Parathyroid adenoma (tissue), 2 donors: ENCODE results near the gene ROBO1.

Source experiments
- H2AFZ ChIP-seq: fragments of 300-600 bp; sonication (generic); one replicate; pipeline ENCODE4 v1.7.0; 2017; ENCODE audit warnings: antibody characterized with exemption, mild to moderate bottlenecking
- H3K27ac ChIP-seq: fragments of 300-600 bp; sonication (generic); one replicate; pipeline ENCODE4 v1.7.0; 2017
- H3K27me3 ChIP-seq: fragments of 300-600 bp; sonication (generic); one replicate; pipeline ENCODE4 v1.7.0; 2017; ENCODE audit warnings: low read length; ENCODE audit not compliant: control insufficient read depth, insufficient read depth
- H3K36me3 ChIP-seq: fragments of 300-600 bp; sonication (generic); one replicate; pipeline ENCODE4 v1.7.0; 2017; ENCODE audit warnings: low read length; ENCODE audit not compliant: control insufficient read depth, insufficient read depth
- H3K4me1 ChIP-seq: fragments of 300-600 bp; sonication (generic); one replicate; pipeline ENCODE4 v1.7.0; 2017; ENCODE audit warnings: control low read depth
- H3K4me2 ChIP-seq: fragments of 300-600 bp; sonication (generic); one replicate; pipeline ENCODE4 v1.7.0; 2017; ENCODE audit warnings: low read length
- H3K4me3 ChIP-seq: fragments of 300-600 bp; sonication (generic); one replicate; pipeline ENCODE4 v1.7.0; 2017; ENCODE audit warnings: low read depth, low read length
- H3K79me2 ChIP-seq: fragments of 300-600 bp; sonication (generic); one replicate; pipeline ENCODE4 v1.7.0; 2017; ENCODE audit warnings: control low read depth
- H3K9ac ChIP-seq: fragments of 300-600 bp; sonication (generic); one replicate; pipeline ENCODE4 v1.7.0; 2017; ENCODE audit warnings: mild to moderate bottlenecking
- H3K9me3 ChIP-seq: fragments of 300-600 bp; sonication (generic); one replicate; pipeline ENCODE4 v1.7.0; 2017; ENCODE audit warnings: low read length; ENCODE audit not compliant: control insufficient read depth
- CTCF ChIP-seq: fragments of 300-600 bp; sonication (generic); IDR thresholded peaks from one replicate; pipeline ENCODE4 v1.7.0; 2017; ENCODE audit warnings: antibody characterized with exemption, mild to moderate bottlenecking
- donor health status: primary hyperparathyroidism.

Gene ROBO1

GRCh38 chr3:79167651-79168416 is 600.0 kb downstream of the ROBO1 start:
- no peaks in the 10 kb centered on the region for H3K27me3 ChIP-seq
- H3K27ac ChIP-seq = no peak overlapping the region
- H3K36me3 ChIP-seq = no peaks in the 10 kb centered on the region
- no peaks in the 10 kb centered on the region for H3K9me3 ChIP-seq
- H3K4me2 ChIP-seq = no peak overlapping the region
- no peak overlapping the region for H3K9ac ChIP-seq
- H2AFZ ChIP-seq = no peak overlapping the region
- H3K4me1 ChIP-seq = no peaks in the 10 kb centered on the region
- no peak overlapping the region for H3K4me3 ChIP-seq
- no peak for TF ChIP-seq CTCF
- H3K79me2 ChIP-seq = no peaks in the 10 kb centered on the region

GRCh38 chr3:79162653-79163052 is 605.1 kb downstream of the ROBO1 start:
- Histone ChIP-seq H3K27me3 (no peaks in the 10 kb centered on the region), H3K4me3 (no peak overlapping the region), H3K9ac (no peak overlapping the region), H3K4me1 (no peaks in the 10 kb centered on the region), H3K79me2 (no peaks in the 10 kb centered on the region), H3K27ac (no peak overlapping the region), H2AFZ (no peak overlapping the region), H3K4me2 (no peak overlapping the region), H3K36me3 (no peaks in the 10 kb centered on the region), H3K9me3 (no peaks in the 10 kb centered on the region)
- TF ChIP-seq CTCF = no peak

GRCh38 chr3:79161941-79162340 is 605.9 kb downstream of the ROBO1 start:
- no peak for TF ChIP-seq CTCF
- Histone ChIP-seq H3K79me2 (no peaks in the 10 kb centered on the region), H3K27ac (no peak overlapping the region), H3K9me3 (no peaks in the 10 kb centered on the region), H3K4me3 (no peak overlapping the region), H3K4me1 (no peaks in the 10 kb centered on the region), H3K27me3 (no peaks in the 10 kb centered on the region), H3K4me2 (no peak overlapping the region), H3K36me3 (no peaks in the 10 kb centered on the region), H2AFZ (no peak overlapping the region), H3K9ac (no peak overlapping the region)

- H3K9me3 ChIP-seq = no peaks in the 10 kb centered on the region
- no peak overlapping the region for H3K27ac ChIP-seq
- no peaks in the 10 kb centered on the region for H3K36me3 ChIP-seq
- no peaks in the 10 kb centered on the region for H3K27me3 ChIP-seq
- no peak overlapping the region for H3K9ac ChIP-seq
- H3K79me2 ChIP-seq = no peaks in the 10 kb centered on the region
- no peak for TF ChIP-seq CTCF
- no peak overlapping the region for H3K4me2 ChIP-seq
- H2AFZ ChIP-seq = no peak overlapping the region
- no peaks in the 10 kb centered on the region for H3K4me1 ChIP-seq
- no peak overlapping the region for H3K4me3 ChIP-seq
Observed at GRCh38 chr3:79160421-79160820, 607.4 kb downstream of the ROBO1 start.

- H3K9me3 ChIP-seq = no peaks in the 10 kb centered on the region
- no peaks in the 10 kb centered on the region for H3K36me3 ChIP-seq
- no peaks in the 10 kb centered on the region for H3K79me2 ChIP-seq
- H2AFZ ChIP-seq = no peak overlapping the region
- H3K4me1 ChIP-seq = no peaks in the 10 kb centered on the region
- H3K27me3 ChIP-seq = no peaks in the 10 kb centered on the region
- H3K9ac ChIP-seq = no peak overlapping the region
- H3K4me3 ChIP-seq = no peak overlapping the region
- H3K27ac ChIP-seq = no peak overlapping the region
- no peak overlapping the region for H3K4me2 ChIP-seq
- TF ChIP-seq CTCF = no peak
Observed at GRCh38 chr3:79159736-79160135, 608.1 kb downstream of the ROBO1 start.
